ENCODE data around the gene KLHL21. TPM values are rescaled to one million over a fixed set of nuclear protein-coding genes. Genes with fewer than 3 reads are reported as not detected.

KLHL21 gene
- total RNA-seq, 1 experiment from 2014 or later, result 17.6 TPM

GRCh38 chr1:6594977-6595740 lies 7.5 kb downstream of the KLHL21 start (continued):
- no peak for TF ChIP-seq ATF3 (CRISPR knock-in tag; conservative IDR thresholded peaks at IDR 0.05)
- no peak for TF ChIP-seq CDX4 (CRISPR knock-in tag; IDR thresholded peaks at IDR 0.05; ENCODE audit: borderline replicate concordance)
- TF ChIP-seq ESRRA (CRISPR knock-in tag; IDR thresholded peaks at IDR 0.05; ENCODE audit: borderline replicate concordance), result no peak

- H3K27me3 Mint-ChIP-seq (ENCODE audit: low read depth), result no peaks in the 10 kb centered on the region
- H3K27ac Mint-ChIP-seq, result no peak overlapping the region
- ChIA-PET POLR2A (no interaction called here), CTCF (no interaction called here)
- TF ChIP-seq CDX4 (CRISPR knock-in tag; IDR thresholded peaks at IDR 0.05; ENCODE audit: borderline replicate concordance) (no peak), PRRX2 (CRISPR knock-in tag; IDR thresholded peaks at IDR 0.05) (no peak), ZMAT4 (CRISPR knock-in tag; IDR thresholded peaks at IDR 0.05) (no peak), ESRRA (CRISPR knock-in tag; IDR thresholded peaks at IDR 0.05; ENCODE audit: borderline replicate concordance) (no peak), MAX (CRISPR knock-in tag; IDR thresholded peaks at IDR 0.05) (no peak), TP53 (CRISPR knock-in tag; IDR thresholded peaks at IDR 0.05) (no peak), E2F1 (CRISPR knock-in tag; IDR thresholded peaks at IDR 0.05) (no peak), ATF2 (CRISPR knock-in tag; IDR thresholded peaks at IDR 0.05; ENCODE audit: borderline replicate concordance, low read depth) (no peak), NR3C1 (CRISPR knock-in tag; conservative IDR thresholded peaks at IDR 0.05; ENCODE audit: low read depth) (no peak), ZNF532 (CRISPR knock-in tag; IDR thresholded peaks at IDR 0.05; ENCODE audit: borderline replicate concordance) (no peak)
- no peaks in the 10 kb centered on the region for H3K4me1 Mint-ChIP-seq
- ATAC-seq (no peak), DNase-seq (ENCODE audit: low spot score) (no peak)
- peaks cover 29% of the 10 kb centered on the region for H3K36me3 Mint-ChIP-seq
- no peak overlapping the region for H3K4me3 Mint-ChIP-seq
- no peaks in the 10 kb centered on the region for H3K9me3 Mint-ChIP-seq
Observed at GRCh38 chr1:6593810-6594209, 8.9 kb downstream of the KLHL21 start.

Measured in WTC11 (cell line).